ENCODE data around the gene SOHLH1. TPM values are rescaled to one million over a fixed set of nuclear protein-coding genes. Genes with fewer than 3 reads are reported as not detected.

Gene SOHLH1
- total and polyA plus RNA-seq, 2 of the 4 experiments (the other 2 are of a cell fraction) = not detected

GRCh38 chr9:135664801-135665794, 34.2 kb downstream of the SOHLH1 start (continued):
- TF ChIP-seq RAD21 (IDR thresholded peaks at IDR 0.05; ENCODE audit: low read length) = no peak

GRCh38 chr9:135664266-135664665, 35.0 kb downstream of the SOHLH1 start:
- Histone ChIP-seq H4K8ac (ENCODE audit: low read depth in 2 of 2, low read length in 2 of 2) (no peak overlapping the region), H3K79me1 (ENCODE audit: low read depth in 1 of 2, low read length in 2 of 2) (no peaks in the 10 kb centered on the region), H4K20me1 (ENCODE audit: insufficient read depth, low read length) (no peaks in the 10 kb centered on the region), H3K27me3 (ENCODE audit: control insufficient read depth, insufficient read depth, low read length) (no peaks in the 10 kb centered on the region), H2BK20ac (ENCODE audit: low read depth, low read length) (no peak overlapping the region), H4K5ac (ENCODE audit: low read depth, low read length) (no peak overlapping the region), H2AK9ac (replicated peaks; ENCODE audit: low read depth, low read length, poor library complexity) (no peak overlapping the region), H3K56ac (ENCODE audit: extremely low read depth, insufficient read depth, low read length) (no peak overlapping the region), H3K36me3 (ENCODE audit: control insufficient read depth, insufficient read depth, low read length) (no peaks in the 10 kb centered on the region), H3K9me3 (ENCODE audit: control insufficient read depth, insufficient read depth, low read length) (no peaks in the 10 kb centered on the region; the same call in 1 of the 2 replicates), H3K27ac (ENCODE audit: insufficient read depth, low read length) (no peak overlapping the region), H2BK15ac (ENCODE audit: low read depth, low read length) (no peak overlapping the region), H2AK5ac (ENCODE audit: low read depth, low read length) (no peak overlapping the region), H3K9me1 (ENCODE audit: insufficient read depth, low read length) (no peaks in the 10 kb centered on the region), H2BK120ac (ENCODE audit: low read depth, low read length) (no peak overlapping the region), H3K18ac (ENCODE audit: low read depth, low read length) (no peak overlapping the region), H3K14ac (replicated peaks; ENCODE audit: low read depth, low read length) (no peak overlapping the region), H2AFZ (replicated peaks; ENCODE audit: low read length, poor library complexity) (no peak overlapping the region), H3K23ac (ENCODE audit: low read depth, low read length) (no peak overlapping the region), H3K9ac (ENCODE audit: low read depth, low read length) (no peak overlapping the region), H3K4me1 (ENCODE audit: control insufficient read depth, insufficient read depth, low read length) (no peaks in the 10 kb centered on the region), H3K4me2 (ENCODE audit: low read depth, low read length) (no peak overlapping the region), H3K4me3 (ENCODE audit: insufficient read depth, low read depth, low read length) (no peak overlapping the region), H3K4ac (ENCODE audit: low read depth, low read length) (no peak overlapping the region), H4K91ac (ENCODE audit: insufficient read depth, low read depth, low read length) (no peak overlapping the region), H2BK5ac (ENCODE audit: low read depth, low read length, poor library complexity, severe bottlenecking) (no peak overlapping the region)
- CTCF ChIA-PET = no interaction called here
- no TSS peak for BruUV-seq (replicated peaks)
- no peak for TF ChIP-seq RCOR1 (IDR thresholded peaks at IDR 0.05; ENCODE audit: insufficient replicate concordance, low read length)
- TF ChIP-seq SMC3 (IDR thresholded peaks at IDR 0.05; ENCODE audit: low read depth, low read length) = no peak
- TF ChIP-seq RAD21 (IDR thresholded peaks at IDR 0.05; ENCODE audit: low read length) = no peak
- no peak for TF ChIP-seq POLR2A (IDR thresholded peaks at IDR 0.05; ENCODE audit: low read depth, low read length)
- TF ChIP-seq MAZ (IDR thresholded peaks at IDR 0.05; ENCODE audit: borderline replicate concordance, low read depth, low read length) = no peak
- TF ChIP-seq BHLHE40 (IDR thresholded peaks at IDR 0.05; ENCODE audit: low read depth, low read length) = no peak
- no peak for TF ChIP-seq USF2 (IDR thresholded peaks at IDR 0.05; ENCODE audit: low read depth, low read length)
- TF ChIP-seq CEBPB (IDR thresholded peaks at IDR 0.05; ENCODE audit: low read depth, low read length) = no peak
- no peak for TF ChIP-seq CTCF (conservative IDR thresholded peaks at IDR 0.05; ENCODE audit: low read depth, low read length)
- no peak for TF ChIP-seq MAFK (IDR thresholded peaks at IDR 0.05; ENCODE audit: low read depth, low read length)
- no peak for TF ChIP-seq MXI1 (IDR thresholded peaks at IDR 0.05; ENCODE audit: borderline replicate concordance, low read depth, low read length)
- no peak for TF ChIP-seq CHD1 (IDR thresholded peaks at IDR 0.05; ENCODE audit: low read depth, low read length)
- no CpG with 5 or more reads among the region's 10 CpGs for WGBS, 2 experiments (ENCODE audit: extremely low coverage in 2 of 2, insufficient read length in 1 of 2)
- intact Hi-C loops (cut with micrococcal nuclease) = no loop called here
- no peak for DNase-seq
- in situ Hi-C loops (cut with MboI; ENCODE audit: low sequenced_read_pairs) = no loop called here
- ATAC-seq (ENCODE audit: low read depth) = no peak
- POLR2A ChIA-PET (ENCODE audit: unreplicated experiment) = no interaction called here
- dilution Hi-C loops (cut with HindIII; ENCODE audit: low sequenced_read_pairs, unreplicated experiment) = no loop called here
